H1 (cell line): ENCODE results near the gene MSI2. TPM values are rescaled to one million over a fixed set of nuclear protein-coding genes. Genes with fewer than 3 reads are reported as not detected.

ENCODE experiments used
- CHD7 ChIP-seq: fragments of 300-600 bp; sonication (generic); IDR thresholded peaks from 2 replicates; pipeline ENCODE4 v1.7.1; 2012; ENCODE audit warnings: low read length, moderate library complexity, mild to moderate bottlenecking, inconsistent platforms; ENCODE audit not compliant: insufficient replicate concordance
- CREB1 ChIP-seq: IDR thresholded peaks from 2 replicates; pipeline ENCODE4 v1.6.1; 2012; ENCODE audit warnings: inconsistent platforms
- EP300 ChIP-seq, 2 experiments: IDR thresholded peaks; 1 replicate in 1 of 2; 2 replicates in 1 of 2; pipeline ENCODE4 v1.6.1; 2011 to 2012; ENCODE audit warnings: low read depth in 2 of 2, low read length in 2 of 2, mild to moderate bottlenecking in 2 of 2, borderline replicate concordance in 1 of 2, inconsistent platforms in 1 of 2, moderate library complexity in 1 of 2
- JUN ChIP-seq: IDR thresholded peaks from 2 replicates; pipeline ENCODE4 v1.6.1; 2011; ENCODE audit warnings: low read depth, mild to moderate bottlenecking, improper control_type of control experiment, low read length
- KDM5A ChIP-seq: fragments of 200-600 bp; IDR thresholded peaks from 2 replicates; pipeline ENCODE4 v1.7.1; 2012; ENCODE audit warnings: mild to moderate bottlenecking, low read length, inconsistent platforms, mixed read lengths
- MAFK ChIP-seq: IDR thresholded peaks from 2 replicates; pipeline ENCODE4 v1.6.1; 2012; ENCODE audit warnings: low read depth, mild to moderate bottlenecking, improper control_type of control experiment, low read length
- POLR2A ChIP-seq, 2 experiments: IDR thresholded peaks; 1 replicate in 1 of 2; 2 replicates in 1 of 2; pipeline ENCODE4 v1.6.1; 2011; ENCODE audit warnings: low read depth in 2 of 2, low read length in 2 of 2, mild to moderate bottlenecking in 2 of 2; ENCODE audit errors: control extremely low read depth in 1 of 2
- RFX5 ChIP-seq: IDR thresholded peaks from 2 replicates; pipeline ENCODE4 v1.6.1; 2011; ENCODE audit warnings: low read depth, low read length, improper control_type of control experiment, borderline replicate concordance
- SIN3A ChIP-seq, 2 experiments: IDR thresholded peaks in 1 of 2; conservative IDR thresholded peaks in 1 of 2; 2 replicates each; pipeline ENCODE4 v1.6.1; 2011 to 2012; ENCODE audit warnings: low read length in 2 of 2, improper control_type of control experiment in 1 of 2, low read depth in 1 of 2, mild to moderate bottlenecking in 1 of 2
- SP2 ChIP-seq: IDR thresholded peaks from 2 replicates; pipeline ENCODE4 v1.6.1; 2012; ENCODE audit warnings: mild to moderate bottlenecking, low read length, inconsistent platforms
- TAF1 ChIP-seq: IDR thresholded peaks from 2 replicates; pipeline ENCODE4 v1.6.1; 2011; ENCODE audit warnings: mild to moderate bottlenecking, low read depth, low read length
- ZNF274 ChIP-seq: IDR thresholded peaks from 2 replicates; pipeline ENCODE4 v1.7.0; 2012; ENCODE audit warnings: low read length, borderline replicate concordance; ENCODE audit errors: extremely low read depth
- polyA plus RNA-seq, 7 experiments: library from polyadenylated mRNA; depleted of rRNA in 3 of 7; stranded (reverse) in 5 of 7; unstranded in 2 of 7; fragments of >200 nt in 5 of 7; fragments of 200-250 nt in 2 of 7; gene quantifications; 1 replicate in 5 of 7; 2 replicates in 1 of 7; 4 replicates in 1 of 7; pipeline versions ENCODE4 v1.2.1 to v1.2.3, GENCODE V29; 2011 to 2013; ENCODE audit warnings: missing spikeins in 2 of 7, mixed read lengths in 2 of 7
- total RNA-seq: library from RNA; stranded (reverse); fragmentation: NEBNext Ultra II Directional; extraction: Animal tissue kit (Norgen Biotek cat#: 25700); gene quantifications from 2 replicates; pipeline ENCODE4 v1.2.1, GENCODE V29; 2021

MSI2 gene
- total and polyA plus RNA-seq, 2 of the 8 experiments (the other 6 are each of a cell fraction or from before 2014, with no cell fraction given): 36.7 to 80.6 TPM

DNA sequence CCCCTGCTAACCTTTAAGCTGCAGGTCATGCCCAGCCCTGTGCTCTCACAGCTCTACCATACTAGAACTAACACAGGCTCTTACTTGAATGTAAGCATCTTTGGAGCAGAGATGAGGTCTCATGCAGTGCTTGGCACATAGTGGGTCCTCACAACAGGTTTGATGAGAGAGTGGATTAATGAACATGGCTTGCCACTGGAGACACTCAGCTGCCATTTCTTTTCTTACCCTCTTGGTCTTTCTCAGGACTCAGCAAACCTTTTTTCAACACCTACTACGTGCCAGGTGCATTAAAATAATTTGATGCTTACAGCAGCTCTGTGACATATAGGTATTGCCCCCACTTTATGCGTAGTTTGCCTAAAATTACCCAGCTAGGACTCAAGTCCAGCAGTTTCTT lies 133.2 kb downstream of the MSI2 start (continued):
- no peak for TF ChIP-seq CHD7
- TF ChIP-seq POLR2A (IDR thresholded peaks at IDR 0.05; ENCODE audit: control extremely low read depth in 1 of 2, low read depth in 2 of 2, low read length in 2 of 2): no peak
- no peak for TF ChIP-seq TAF1
- no peak for TF ChIP-seq EP300 (IDR thresholded peaks at IDR 0.05; ENCODE audit: borderline replicate concordance in 1 of 2, low read depth in 2 of 2, low read length in 2 of 2)
- no peak for TF ChIP-seq MAFK
- no peak for TF ChIP-seq SIN3A (conservative IDR thresholded peaks at IDR 0.05 in 1 of 2, IDR thresholded peaks at IDR 0.05 in 1 of 2; ENCODE audit: low read depth in 1 of 2, low read length in 2 of 2)
- no peak for TF ChIP-seq ZNF274
- TF ChIP-seq JUN: no peak
- TF ChIP-seq SP2: no peak
- no peak for TF ChIP-seq CREB1
- no peak for TF ChIP-seq RFX5
- no peak for TF ChIP-seq KDM5A
